Adipocyte (in vitro differentiated cells): ENCODE measurements around the gene PDE4D.

Source experiments
- DNase-seq: peaks from one replicate; pipeline ENCODE4 v3.0.0-alpha.2; 2015; ENCODE audit warnings: low read depth
- H3K27me3 ChIP-seq: replicated peaks from 2 replicates; pipeline ENCODE4 v1.7.0; 2013; ENCODE audit warnings: mild to moderate bottlenecking, low read length, moderate library complexity; ENCODE audit not compliant: control insufficient read depth, insufficient read depth
- H3K36me3 ChIP-seq: 2 replicates; pipeline ENCODE4 v1.7.0; 2013; ENCODE audit warnings: low read length, mild to moderate bottlenecking, moderate library complexity; ENCODE audit not compliant: control insufficient read depth, insufficient read depth, severe bottlenecking
- H3K4me1 ChIP-seq: 2 replicates; pipeline ENCODE4 v1.7.0; 2013; ENCODE audit warnings: mild to moderate bottlenecking, low read length, moderate library complexity; ENCODE audit not compliant: control insufficient read depth, insufficient read depth
- H3K4me3 ChIP-seq: 2 replicates; pipeline ENCODE4 v1.7.0; 2013; ENCODE audit warnings: mild to moderate bottlenecking, low read length, moderate library complexity
- H3K9ac ChIP-seq: 2 replicates; pipeline ENCODE4 v1.7.0; 2013; ENCODE audit warnings: mild to moderate bottlenecking, low read length, moderate library complexity
- H3K9me3 ChIP-seq: 2 replicates; pipeline ENCODE4 v1.7.0; 2013; ENCODE audit warnings: mild to moderate bottlenecking, low read length, moderate library complexity; ENCODE audit not compliant: control insufficient read depth

PDE4D gene

DNA sequence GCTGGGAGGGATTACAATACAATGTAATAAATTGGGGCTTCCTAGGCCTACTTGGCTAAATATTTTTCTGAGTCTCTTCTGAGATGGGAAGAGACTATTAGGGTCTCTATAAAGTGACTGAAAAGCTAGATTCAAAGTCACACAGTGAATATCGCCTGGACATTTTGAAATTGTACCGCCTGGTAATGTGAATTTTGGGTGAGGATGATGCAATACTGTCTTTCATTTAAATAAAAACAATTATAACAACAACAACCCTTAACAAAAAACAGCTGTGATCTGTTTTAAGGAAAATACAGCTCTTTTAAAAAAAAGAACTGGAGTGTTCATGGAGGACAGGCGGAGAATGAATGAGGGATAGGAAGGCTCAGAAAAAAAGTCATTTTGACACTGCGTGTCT, 695.6 kb downstream of the PDE4D start:
- Histone ChIP-seq H3K4me1 (no peaks in the 10 kb centered on the region), H3K27me3 (no peaks in the 10 kb centered on the region), H3K4me3 (no peak overlapping the region), H3K9ac (no peak overlapping the region), H3K36me3 (no peaks in the 10 kb centered on the region), H3K9me3 (no peaks in the 10 kb centered on the region)
- DNase-seq: peak; percentile 33

DNA sequence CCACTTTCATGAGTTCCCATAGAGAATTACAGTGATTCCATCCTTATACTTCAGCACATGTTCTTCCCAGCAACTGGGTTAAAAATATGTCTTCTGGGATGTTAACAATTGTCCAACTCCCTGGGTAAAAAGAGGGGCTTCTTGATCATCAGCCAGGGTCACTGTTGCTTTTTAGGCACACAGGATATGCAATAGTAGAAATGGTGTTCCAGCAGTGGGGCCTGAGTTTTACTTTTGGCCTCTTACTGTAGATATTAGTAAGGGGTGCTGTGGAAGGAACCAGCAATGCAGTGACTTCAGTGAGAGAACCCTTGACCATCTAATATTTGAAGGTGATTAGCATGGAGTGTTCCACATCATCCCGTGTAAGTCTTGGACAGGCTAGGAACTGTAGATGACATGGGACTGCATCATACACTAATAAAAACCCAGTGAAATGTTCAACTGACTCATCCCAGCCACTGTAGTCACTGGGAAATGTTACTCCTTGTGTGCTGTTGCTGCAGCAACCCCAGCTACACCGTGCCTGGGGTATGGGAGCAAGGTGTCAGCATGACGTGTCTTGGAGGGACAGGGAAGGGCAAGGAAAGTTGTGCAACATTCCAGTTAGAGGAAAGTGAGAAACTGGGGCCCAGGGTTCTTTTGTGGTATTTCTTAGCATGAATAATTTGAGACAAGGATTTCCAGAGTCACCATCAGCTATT, 699.8 kb downstream of the PDE4D start:
- peaks cover 20% of the 10 kb centered on the region for H3K4me1 ChIP-seq
- DNase-seq: peak; percentile 32
- H3K27me3 ChIP-seq: no peaks in the 10 kb centered on the region
- H3K4me3 ChIP-seq: no peak overlapping the region
- no peaks in the 10 kb centered on the region for H3K36me3 ChIP-seq
- no peak overlapping the region for H3K9ac ChIP-seq
- H3K9me3 ChIP-seq: no peaks in the 10 kb centered on the region

DNA sequence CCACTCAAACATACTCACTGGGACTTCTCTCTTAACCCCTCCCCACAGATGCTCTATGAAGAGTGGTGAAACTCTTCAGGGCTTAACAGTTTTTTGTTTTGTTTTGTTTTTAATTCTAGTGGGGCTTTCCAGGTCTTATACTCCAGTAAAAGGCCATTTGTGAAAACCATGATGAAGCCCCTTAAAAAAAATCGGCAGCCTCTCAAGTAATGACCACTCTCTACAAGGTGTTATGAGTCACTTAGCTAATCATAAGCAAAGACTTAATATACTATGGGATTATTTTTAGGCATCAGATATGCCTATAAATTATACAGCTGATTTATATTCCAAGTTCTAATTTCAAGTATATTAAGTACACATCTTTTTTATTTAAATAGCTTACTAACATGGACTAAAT, 702.8 kb downstream of the PDE4D start:
- no peaks in the 10 kb centered on the region for H3K27me3 ChIP-seq
- no peak for DNase-seq
- H3K4me1 ChIP-seq: peaks cover 34% of the 10 kb centered on the region
- no peaks in the 10 kb centered on the region for H3K9me3 ChIP-seq
- H3K9ac ChIP-seq: no peak overlapping the region
- H3K36me3 ChIP-seq: no peaks in the 10 kb centered on the region
- no peak overlapping the region for H3K4me3 ChIP-seq

DNA sequence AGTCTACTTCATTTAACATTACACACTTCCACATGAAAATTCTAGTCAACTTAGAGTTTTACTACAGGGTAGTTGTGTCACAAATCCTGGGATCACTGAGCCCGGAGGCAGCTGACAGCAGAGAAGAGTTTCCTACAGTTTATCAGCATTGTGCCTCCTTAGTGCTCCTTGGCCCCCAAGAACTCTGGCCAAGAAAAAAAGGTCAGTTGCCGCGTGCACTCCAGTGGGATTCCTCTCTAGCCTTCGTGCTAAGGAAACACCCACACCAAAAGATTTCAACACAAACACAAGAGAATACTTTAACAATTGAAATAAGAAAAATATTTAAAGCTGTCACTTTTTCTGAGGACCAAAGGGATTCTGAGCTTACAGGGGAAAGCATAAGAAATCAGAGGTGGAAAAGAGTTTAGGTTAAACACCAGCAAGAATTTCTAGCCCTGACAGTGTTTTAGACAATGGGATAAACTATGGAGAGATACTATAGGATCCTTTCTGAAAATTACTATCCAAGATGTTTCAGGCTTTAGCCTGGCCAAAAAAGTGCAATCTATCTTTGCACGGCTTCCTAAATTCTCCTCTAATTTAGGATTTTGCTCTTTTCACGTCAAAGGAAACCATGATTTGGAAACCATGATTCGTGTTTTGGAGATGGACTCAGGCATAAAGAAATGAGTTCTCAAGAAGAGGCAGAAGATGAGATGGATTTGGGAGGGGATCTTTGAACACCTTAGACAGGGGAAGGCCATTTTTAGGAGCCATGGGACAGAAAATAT, 703.9 kb downstream of the PDE4D start:
- no peak for DNase-seq
- H3K4me1 ChIP-seq: peaks cover 34% of the 10 kb centered on the region
- no peaks in the 10 kb centered on the region for H3K9me3 ChIP-seq

DNA sequence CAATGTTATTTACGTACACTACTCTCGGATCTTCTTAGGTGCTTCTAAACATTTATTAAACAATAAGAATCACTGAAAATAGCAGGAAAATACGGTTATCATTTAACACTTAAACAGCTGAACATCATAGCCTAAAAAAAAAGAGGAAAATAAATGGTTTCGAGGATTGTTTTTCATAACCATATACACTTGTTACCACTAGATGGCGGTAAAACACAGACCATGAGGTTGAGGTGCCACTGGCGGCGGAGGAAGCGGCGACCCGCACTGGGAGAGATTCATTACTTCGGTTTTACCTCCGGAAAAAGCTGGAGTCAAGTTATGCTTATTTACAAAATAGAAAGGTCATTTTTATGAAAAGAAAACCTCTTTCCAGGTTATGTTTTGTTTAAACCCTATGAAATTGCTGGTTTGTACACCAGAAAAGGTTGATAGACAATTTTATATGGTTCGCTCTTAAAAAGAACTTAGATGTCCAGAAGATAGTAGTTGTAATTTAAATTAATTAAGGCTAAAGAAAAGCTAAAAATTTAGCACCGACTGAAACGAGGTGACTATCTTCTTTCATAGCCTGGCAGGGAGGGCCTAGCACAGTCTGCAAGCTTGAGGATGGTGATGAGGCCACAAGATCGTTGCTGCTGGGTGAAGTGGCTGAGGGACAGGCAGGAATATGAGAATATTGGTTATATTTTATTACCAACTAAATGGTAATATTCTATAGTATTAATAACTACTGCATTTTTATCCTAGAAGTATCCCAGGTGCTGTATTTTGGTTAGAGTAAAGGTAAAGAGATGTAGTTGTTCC, 704.9 kb downstream of the PDE4D start:
- Histone ChIP-seq H3K4me3 (peak overlapping the region; percentile 68), H3K9ac (peak overlapping the region; percentile 43), H3K9me3 (no peaks in the 10 kb centered on the region), H3K4me1 (peaks cover 34% of the 10 kb centered on the region), H3K27me3 (no peaks in the 10 kb centered on the region), H3K36me3 (no peaks in the 10 kb centered on the region)
- peak; percentile 90 for DNase-seq

More for the DNA sequence above, 703.9 kb downstream of the PDE4D start:
- Histone ChIP-seq H3K27me3 (no peaks in the 10 kb centered on the region), H3K36me3 (no peaks in the 10 kb centered on the region), H3K4me3 (peak overlapping the region; percentile 27), H3K9ac (no peak overlapping the region)

DNA sequence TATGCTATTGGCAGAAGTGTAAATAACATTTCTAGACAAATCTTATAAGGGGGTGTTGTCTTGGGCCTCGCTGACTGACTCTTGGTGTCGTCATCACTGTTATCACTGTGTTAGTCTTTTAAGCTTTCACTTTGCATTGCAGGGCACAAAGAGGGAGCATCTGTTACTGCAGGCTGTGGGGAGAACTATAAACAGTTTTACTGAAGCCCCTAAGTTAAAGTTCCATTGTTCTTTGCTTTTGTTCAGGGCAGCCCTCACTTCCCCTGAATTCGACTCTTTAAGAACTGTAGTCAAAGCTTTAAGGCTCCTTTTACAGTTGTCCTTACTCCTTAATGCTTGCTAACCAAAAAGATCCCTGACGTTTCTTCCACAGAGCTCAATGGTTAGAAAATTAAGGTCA, 705.7 kb downstream of the PDE4D start:
- no peak for DNase-seq
- Histone ChIP-seq H3K36me3 (no peaks in the 10 kb centered on the region), H3K4me3 (peak overlapping the region; percentile 68), H3K27me3 (no peaks in the 10 kb centered on the region), H3K9ac (peak overlapping the region; percentile 8), H3K4me1 (peaks cover 34% of the 10 kb centered on the region), H3K9me3 (no peaks in the 10 kb centered on the region)

DNA sequence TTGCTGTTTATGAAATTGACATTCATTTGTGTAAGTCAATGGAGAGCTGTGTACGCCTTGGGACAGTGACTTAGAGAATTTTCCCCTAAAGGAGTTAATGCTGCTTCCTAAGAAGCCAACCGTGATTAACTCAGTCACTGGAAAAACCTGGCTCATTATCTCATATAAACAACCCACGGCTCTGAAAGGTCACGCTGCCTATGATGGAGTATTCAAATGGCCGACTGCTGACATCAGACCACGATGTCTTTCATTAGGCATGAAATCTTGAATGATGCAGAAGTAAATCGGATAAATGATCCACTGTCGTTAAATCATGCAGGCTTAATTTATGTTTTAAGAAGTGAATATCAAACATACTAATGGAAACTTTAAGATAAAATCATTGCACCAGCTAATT, 706.9 kb downstream of the PDE4D start:
- Histone ChIP-seq H3K36me3 (no peaks in the 10 kb centered on the region), H3K9me3 (no peaks in the 10 kb centered on the region), H3K9ac (no peak overlapping the region), H3K4me1 (peaks cover 34% of the 10 kb centered on the region), H3K4me3 (no peak overlapping the region), H3K27me3 (no peaks in the 10 kb centered on the region)
- DNase-seq: no peak

DNA sequence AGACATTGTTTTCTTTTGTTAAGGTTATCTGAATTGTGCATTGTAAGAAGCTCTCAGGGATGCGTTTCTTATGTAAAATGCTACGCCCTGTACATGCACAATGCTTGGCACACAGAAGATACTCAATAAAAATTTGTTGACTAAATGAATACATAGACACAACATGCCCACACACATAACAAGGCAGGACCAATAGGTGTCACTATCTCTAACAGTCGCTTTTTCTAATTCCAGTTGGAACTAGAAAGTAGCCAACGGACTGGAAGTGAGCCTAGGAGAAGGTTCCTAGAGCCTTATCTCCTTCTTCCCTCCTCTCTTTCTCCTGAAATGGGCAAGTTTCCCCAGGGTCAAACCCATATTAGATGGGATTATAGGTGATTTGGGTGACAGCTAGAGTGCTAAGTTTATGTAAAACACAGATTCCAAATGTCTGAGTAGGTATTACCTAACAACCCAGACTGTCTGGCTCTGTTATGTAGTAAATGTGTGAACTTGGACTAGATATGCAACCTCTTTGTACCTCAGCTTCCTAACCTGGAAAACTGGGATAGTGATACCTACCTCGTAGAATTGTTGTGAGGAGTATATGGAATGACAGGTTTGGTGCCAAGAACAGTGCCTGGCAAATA, 707.7 kb downstream of the PDE4D start:
- H3K27me3 ChIP-seq: no peaks in the 10 kb centered on the region
- no peak overlapping the region for H3K9ac ChIP-seq
- H3K36me3 ChIP-seq: no peaks in the 10 kb centered on the region
- peaks cover 34% of the 10 kb centered on the region for H3K4me1 ChIP-seq
- no peak overlapping the region for H3K4me3 ChIP-seq
- DNase-seq: no peak
- H3K9me3 ChIP-seq: no peaks in the 10 kb centered on the region

DNA sequence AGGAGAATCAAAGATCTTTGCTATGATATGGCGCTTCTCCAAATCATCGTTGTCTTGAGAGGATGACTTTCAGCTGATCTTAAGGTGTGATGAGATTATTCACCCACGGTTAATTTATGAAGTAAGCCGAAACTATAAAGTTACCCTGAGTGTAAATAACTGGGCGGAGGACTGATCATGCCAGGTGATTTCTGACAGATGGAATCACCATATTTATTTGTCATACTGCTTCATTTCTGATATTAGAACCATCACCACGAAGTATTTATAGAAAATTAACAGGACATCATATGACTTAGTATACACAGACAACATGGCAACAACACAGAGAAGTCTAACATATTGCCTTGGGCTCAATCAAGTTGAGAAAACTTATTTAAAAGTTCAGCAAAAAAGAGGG, 708.8 kb downstream of the PDE4D start:
- Histone ChIP-seq H3K4me3 (no peak overlapping the region), H3K4me1 (peaks cover 23% of the 10 kb centered on the region), H3K27me3 (no peaks in the 10 kb centered on the region), H3K9ac (no peak overlapping the region), H3K36me3 (no peaks in the 10 kb centered on the region), H3K9me3 (no peaks in the 10 kb centered on the region)
- no peak for DNase-seq

DNA sequence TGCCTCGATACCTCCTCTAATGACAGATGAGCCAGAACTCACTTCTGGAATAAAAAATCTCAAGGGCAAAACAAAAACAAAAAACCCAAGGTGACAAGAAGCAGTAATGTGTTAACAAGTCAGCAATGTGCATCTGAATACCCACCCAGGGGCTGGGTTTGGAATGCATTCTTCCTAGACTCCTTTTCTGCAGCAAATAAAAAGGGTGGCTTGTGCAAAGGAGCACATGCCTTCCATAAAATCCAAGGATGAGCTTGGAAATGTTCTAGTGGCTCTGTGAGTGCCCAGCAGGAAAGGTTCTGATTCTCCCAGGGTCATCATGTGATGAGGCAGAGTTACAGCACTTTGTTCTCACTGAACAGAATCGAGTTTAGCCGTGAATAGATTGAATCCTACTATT, 710.8 kb downstream of the PDE4D start:
- H3K27me3 ChIP-seq: no peaks in the 10 kb centered on the region
- no peaks in the 10 kb centered on the region for H3K9me3 ChIP-seq
- no peak overlapping the region for H3K4me3 ChIP-seq
- no peaks in the 10 kb centered on the region for H3K36me3 ChIP-seq
- H3K4me1 ChIP-seq: peaks cover 9% of the 10 kb centered on the region
- DNase-seq: no peak
- H3K9ac ChIP-seq: no peak overlapping the region

DNA sequence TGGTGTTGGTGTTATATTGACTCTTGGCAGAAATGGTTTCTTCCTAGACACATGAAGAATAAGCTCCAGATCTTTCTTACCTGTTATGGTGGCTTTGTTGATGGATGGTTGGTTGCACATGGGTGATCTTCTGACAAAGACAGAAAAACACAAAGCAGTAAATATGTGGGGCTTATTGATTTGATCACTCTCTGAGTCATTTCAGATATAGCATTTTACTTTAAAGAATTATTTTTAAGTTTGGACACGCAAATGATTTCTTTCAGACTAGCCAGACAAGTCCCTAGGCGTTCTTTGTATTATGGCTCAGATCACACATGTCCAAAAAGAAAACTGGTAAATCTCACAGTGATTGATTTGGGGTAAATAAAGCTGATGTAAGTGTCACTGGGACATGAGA, 713.0 kb downstream of the PDE4D start:
- Histone ChIP-seq H3K9me3 (no peaks in the 10 kb centered on the region), H3K27me3 (no peaks in the 10 kb centered on the region), H3K4me1 (no peaks in the 10 kb centered on the region), H3K9ac (no peak overlapping the region), H3K36me3 (no peaks in the 10 kb centered on the region), H3K4me3 (no peak overlapping the region)
- DNase-seq: no peak
